WERI-Rb-1 (cell line): ENCODE results near the gene ROR1.
"Not testable (repeated sequence)": the region's sequence is repeated elsewhere in the genome, so short reads cannot be mapped to it uniquely, and the experiment has no call there.

Experiments used
- DNase-seq: peaks from one replicate; pipeline ENCODE4 v3.0.0-alpha.2; 2020
- H3K27ac ChIP-seq: fragments of 250-450 bp; sonication (Bioruptor Pico); 2 replicates; pipeline ENCODE4 v1.5.1; 2020; ENCODE audit warnings: mild to moderate bottlenecking, moderate library complexity
- H3K27me3 ChIP-seq: fragments of 250-450 bp; sonication (Bioruptor Pico); 2 replicates; pipeline ENCODE4 v1.5.1; 2021; ENCODE audit warnings: mild to moderate bottlenecking, low read depth, moderate library complexity; ENCODE audit not compliant: insufficient read depth, severe bottlenecking
- H3K36me3 ChIP-seq: fragments of 250-450 bp; sonication (Bioruptor Pico); 2 replicates; pipeline ENCODE4 v1.5.1; 2020; ENCODE audit warnings: mild to moderate bottlenecking, moderate library complexity
- H3K4me3 ChIP-seq: 2 replicates; pipeline ENCODE4 v1.5.1; 2011; ENCODE audit warnings: low read depth, mild to moderate bottlenecking, control low read depth, low read length
- H3K9me3 ChIP-seq: fragments of 250-450 bp; sonication (Bioruptor Pico); 2 replicates; pipeline ENCODE4 v1.5.1; 2021; ENCODE audit warnings: mild to moderate bottlenecking, moderate library complexity; ENCODE audit not compliant: severe bottlenecking
- CTCF ChIP-seq: IDR thresholded peaks from 2 replicates; pipeline ENCODE4 v1.5.1; 2011; ENCODE audit warnings: low read depth, mild to moderate bottlenecking, control low read depth, inconsistent platforms, low read length

Gene ROR1

GRCh38 chr1:63824451-63824850 lies 50.6 kb downstream of the ROR1 start:
- H3K4me3 ChIP-seq: no peak overlapping the region
- no peaks in the 10 kb centered on the region for H3K27me3 ChIP-seq
- TF ChIP-seq CTCF: no peak
- DNase-seq: no peak
- no peak overlapping the region for H3K27ac ChIP-seq
- no peaks in the 10 kb centered on the region for H3K36me3 ChIP-seq
- no peaks in the 10 kb centered on the region for H3K9me3 ChIP-seq

- H3K27ac ChIP-seq: no peak overlapping the region
- H3K27me3 ChIP-seq: no peaks in the 10 kb centered on the region
- DNase-seq: no peak
- no peak overlapping the region for H3K4me3 ChIP-seq
- no peak for TF ChIP-seq CTCF
- no peaks in the 10 kb centered on the region for H3K9me3 ChIP-seq
- no peaks in the 10 kb centered on the region for H3K36me3 ChIP-seq
Observed at GRCh38 chr1:63825111-63825510, 51.3 kb downstream of the ROR1 start.

GRCh38 chr1:63826246-63826861 lies 52.5 kb downstream of the ROR1 start:
- H3K27me3 ChIP-seq, H3K27ac ChIP-seq, H3K36me3 ChIP-seq, DNase-seq, H3K4me3 ChIP-seq, H3K9me3 ChIP-seq: not testable (repeated sequence)

GRCh38 chr1:63827411-63828321 lies 53.8 kb downstream of the ROR1 start:
- no peak for TF ChIP-seq CTCF
- Histone ChIP-seq H3K36me3 (no peaks in the 10 kb centered on the region), H3K27me3 (no peaks in the 10 kb centered on the region), H3K4me3 (no peak overlapping the region), H3K9me3 (no peaks in the 10 kb centered on the region), H3K27ac (no peak overlapping the region)
- no peak for DNase-seq

GRCh38 chr1:63828322-63829044 lies 54.7 kb downstream of the ROR1 start:
- no peaks in the 10 kb centered on the region for H3K27me3 ChIP-seq
- no peaks in the 10 kb centered on the region for H3K9me3 ChIP-seq
- DNase-seq: no peak
- no peak overlapping the region for H3K27ac ChIP-seq
- no peak for TF ChIP-seq CTCF
- H3K36me3 ChIP-seq: no peaks in the 10 kb centered on the region
- no peak overlapping the region for H3K4me3 ChIP-seq
